HPDE6-E6E7 (cell line): ENCODE results near the gene CRIM1.

Source experiments
- DNase-seq: peaks from one replicate; pipeline ENCODE4 v3.0.0; 2011; ENCODE audit warnings: missing footprints; ENCODE audit errors: extremely low spot score

Gene CRIM1

DNA sequence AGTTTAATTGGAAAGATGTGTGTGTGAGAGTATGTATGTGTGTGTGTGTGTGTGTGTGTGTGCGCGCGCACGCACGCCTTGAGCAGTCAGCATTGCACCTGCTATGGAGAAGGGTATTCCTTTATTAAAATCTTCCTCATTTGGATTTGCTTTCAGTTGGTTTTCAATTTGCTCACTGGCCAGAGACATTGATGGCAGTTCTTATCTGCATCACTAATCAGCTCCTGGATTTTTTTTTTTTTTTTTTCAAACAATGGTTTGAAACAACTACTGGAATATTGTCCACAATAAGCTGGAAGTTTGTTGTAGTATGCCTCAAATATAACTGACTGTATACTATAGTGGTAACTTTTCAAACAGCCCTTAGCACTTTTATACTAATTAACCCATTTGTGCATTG lies 194.4 kb downstream of the CRIM1 start:
- DNase-seq, result no peak

- no peak for DNase-seq
Observed at GRCh38 chr2:36553683-36554082, 198.1 kb downstream of the CRIM1 start.

GRCh38 chr2:36554531-36554930 lies 199.0 kb downstream of the CRIM1 start:
- no peak for DNase-seq

GRCh38 chr2:36555789-36556188 lies 200.2 kb downstream of the CRIM1 start:
- DNase-seq, result no peak

GRCh38 chr2:36556842-36557241 lies 201.3 kb downstream of the CRIM1 start:
- DNase-seq, result no peak

DNA sequence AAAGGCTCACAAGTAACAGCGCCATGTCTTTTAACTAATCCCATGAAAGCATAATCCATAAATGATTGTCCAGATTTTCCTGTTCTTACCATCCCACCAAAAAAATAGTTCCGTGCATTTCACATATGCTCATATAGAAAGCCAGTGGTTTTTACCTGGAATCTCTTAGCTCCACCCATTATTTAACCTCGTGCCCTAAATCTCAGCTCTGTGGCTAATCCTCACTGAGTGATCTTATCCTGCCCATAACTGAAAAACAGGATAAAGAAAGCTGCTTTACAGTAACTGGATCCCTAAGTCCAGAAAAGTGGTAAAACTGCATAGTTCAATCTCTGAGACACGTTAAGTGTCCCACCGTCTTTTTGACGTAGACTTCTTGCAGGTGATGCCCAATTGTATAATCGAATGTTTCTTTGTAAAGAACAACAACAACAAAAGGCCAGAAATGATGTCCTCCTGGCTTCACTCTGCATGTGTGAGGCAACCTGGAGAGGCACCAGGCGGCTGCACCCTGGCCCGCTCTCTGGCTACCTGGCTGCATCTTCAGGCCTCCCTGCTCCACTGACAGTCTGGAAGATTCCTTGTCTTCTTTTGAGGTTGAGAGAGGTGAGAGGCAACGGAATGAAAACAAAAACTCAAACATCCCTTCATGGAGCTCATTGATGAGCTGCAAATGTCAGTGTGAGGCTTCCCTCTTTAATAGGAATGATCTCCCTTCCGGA lies 203.8 kb downstream of the CRIM1 start:
- DNase-seq, result no peak

- no peak for DNase-seq
Observed at GRCh38 chr2:36560726-36561125, 205.1 kb downstream of the CRIM1 start.

DNA sequence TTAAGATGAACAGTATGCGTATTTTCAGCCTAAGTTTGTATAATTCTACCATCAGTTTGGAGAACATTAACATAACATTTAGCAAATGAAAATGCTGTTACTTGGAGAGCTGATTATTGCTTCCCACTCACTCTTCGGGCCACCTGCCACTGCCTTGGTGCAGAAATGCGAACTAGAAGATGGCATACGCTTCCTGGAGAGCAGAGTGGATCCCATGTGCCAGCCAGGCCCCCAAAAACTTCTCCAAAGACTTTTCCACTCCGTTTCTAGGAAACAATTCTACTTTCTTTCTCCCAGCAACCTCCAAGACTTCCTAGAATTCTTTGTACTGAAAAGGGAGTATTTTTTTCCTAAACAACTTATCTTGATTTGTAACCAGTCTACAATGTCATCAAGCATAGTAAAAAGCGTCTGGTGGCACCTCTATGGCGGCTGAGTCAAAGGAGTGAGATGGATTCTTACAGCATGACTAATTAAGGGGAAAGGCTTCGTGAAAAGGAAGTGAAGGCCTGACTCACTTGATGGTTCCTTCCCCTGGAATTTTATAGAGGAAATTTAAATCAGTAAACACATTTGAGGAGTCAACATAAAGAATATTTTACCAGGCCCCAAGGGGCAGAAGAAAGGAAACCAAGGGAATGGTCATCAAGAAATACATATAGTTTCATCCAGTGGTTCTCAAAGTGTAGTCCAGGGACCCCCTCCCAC lies 205.8 kb downstream of the CRIM1 start:
- DNase-seq, result peak; percentile 78

DNA sequence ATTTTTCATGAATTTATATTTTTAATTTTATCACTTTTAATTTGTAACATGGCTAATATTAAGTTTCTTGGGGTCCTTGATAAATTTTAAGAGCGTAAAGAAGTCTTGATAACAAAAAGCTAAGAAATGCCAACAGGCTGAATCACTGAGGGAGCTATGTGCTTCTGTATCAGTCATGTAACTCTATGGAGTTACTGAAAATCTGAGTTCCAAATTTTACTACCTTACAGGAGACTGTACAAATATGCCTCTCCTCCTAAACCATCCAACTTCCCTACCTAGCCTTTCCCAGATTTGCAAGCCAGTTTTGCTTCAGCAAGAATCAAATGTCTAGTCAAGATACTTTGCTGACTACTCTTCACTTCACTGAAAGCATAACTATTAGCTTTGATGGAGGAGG lies 206.7 kb downstream of the CRIM1 start:
- no peak for DNase-seq

GRCh38 chr2:36562973-36563532 lies 207.5 kb downstream of the CRIM1 start:
- DNase-seq, result no peak

GRCh38 chr2:36564377-36564930 lies 208.9 kb downstream of the CRIM1 start:
- no peak for DNase-seq

GRCh38 chr2:36565712-36566111 lies 210.1 kb downstream of the CRIM1 start:
- no peak for DNase-seq

DNA sequence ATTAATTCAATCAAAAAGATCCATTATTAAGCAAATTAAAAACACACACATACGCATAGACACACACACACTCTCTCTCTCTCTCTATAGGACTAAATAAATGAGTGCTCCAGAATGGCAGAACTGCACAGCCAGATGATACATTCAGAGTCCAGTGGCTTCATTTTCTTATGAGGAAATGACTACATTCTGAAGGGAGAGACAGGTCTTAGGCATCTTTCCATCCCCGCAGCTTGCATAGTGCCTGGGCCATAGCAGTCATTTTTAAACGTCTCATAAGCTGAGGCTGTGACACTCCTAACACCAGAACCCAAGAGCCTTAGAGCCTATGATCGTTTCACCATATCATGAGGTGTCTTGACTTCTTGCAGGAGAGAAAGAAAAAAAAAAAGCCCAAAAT lies 211.3 kb downstream of the CRIM1 start:
- no peak for DNase-seq

DNA sequence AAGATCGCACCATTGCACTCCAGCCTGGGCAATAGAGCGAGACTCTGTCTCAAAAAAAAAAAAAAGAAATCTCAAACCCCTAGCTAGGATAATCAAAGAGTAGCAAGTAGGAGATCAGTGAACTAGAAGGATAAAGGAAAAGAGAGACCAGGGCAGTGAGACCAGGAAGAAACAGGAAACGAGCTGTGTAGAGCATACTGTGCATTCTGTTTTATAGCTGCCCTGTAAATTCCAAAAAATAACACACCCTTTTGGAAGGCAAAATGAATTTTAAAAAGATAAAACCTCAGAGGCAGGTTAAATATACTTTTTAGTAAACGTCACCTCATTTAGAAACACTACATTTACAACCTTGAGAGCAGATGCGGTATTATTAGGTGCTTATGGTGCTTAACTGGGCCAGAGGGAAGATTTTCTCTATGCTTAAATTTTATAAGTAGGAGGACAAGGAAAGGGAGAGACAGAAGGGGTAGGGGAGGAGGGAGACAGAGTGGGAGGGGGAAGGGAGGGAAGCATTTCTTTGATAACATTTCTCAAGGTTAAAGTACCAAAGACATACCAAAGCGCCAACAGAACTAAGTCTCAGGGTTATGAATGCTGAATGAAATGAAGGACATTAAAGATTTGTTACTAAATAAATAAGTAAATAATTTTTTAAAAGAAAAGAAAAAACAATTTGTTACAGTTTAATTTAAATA lies 212.3 kb downstream of the CRIM1 start:
- no peak for DNase-seq

DNA sequence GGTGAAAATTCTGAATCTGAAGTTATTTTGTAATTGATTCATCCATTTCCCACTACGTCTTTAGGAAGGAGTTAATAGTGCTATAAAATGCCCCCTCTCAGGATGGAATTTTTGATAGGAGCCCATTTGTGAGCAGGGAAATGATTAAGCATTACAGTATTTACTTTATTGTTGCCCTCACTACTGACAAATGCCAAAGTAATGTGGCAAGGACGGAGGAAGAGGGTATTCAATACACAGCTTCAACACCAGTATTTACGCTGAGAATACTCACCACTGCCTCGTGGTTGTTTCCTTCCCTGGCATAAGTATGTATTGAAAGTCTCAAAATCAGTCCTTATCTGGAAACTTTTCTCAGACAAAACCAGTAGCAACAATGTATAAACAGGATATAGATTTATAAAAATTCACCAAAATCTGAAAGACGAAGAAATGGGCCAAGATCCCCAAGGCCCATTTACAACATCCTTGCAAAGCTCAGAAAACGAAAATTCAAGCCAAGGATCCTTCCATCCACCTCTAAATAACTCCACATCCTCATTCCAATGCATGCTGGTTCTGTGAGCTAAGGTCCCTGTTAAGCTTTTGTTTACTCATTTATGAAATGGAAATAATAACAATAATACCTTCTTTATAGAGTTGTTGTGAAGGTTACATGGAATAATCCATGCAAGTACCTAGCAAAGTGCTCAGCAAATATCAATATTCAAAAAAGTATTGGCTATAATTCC lies 213.1 kb downstream of the CRIM1 start:
- no peak for DNase-seq

DNA sequence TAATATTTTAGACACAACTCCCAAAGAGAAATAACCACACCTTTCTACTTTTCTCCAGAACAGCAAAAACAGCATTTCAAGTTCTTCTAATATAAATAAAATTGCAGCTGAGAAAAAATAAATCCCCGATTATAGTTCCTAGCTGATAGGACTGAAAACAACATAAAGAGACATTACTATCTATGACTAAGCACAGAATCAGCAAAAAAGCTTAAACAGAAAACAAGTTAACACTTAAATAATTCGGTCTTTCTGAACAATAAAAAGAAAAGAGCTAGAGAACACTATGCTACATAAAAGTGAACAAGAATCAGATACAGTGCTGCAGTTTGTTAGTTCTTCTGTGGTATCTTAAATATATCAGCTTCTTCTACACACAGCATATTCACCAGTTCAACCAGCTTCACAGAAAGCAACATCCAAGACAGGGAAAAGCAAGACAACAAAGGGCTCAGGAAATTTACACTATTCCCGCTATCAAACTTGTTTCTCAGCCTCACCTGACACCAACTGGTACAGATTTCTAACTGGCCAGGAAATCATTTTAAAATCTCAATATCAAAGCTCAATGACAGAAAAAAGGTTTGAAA lies 213.8 kb downstream of the CRIM1 start:
- DNase-seq, result no peak

GRCh38 chr2:36570416-36570815 lies 214.8 kb downstream of the CRIM1 start:
- no peak for DNase-seq

DNA sequence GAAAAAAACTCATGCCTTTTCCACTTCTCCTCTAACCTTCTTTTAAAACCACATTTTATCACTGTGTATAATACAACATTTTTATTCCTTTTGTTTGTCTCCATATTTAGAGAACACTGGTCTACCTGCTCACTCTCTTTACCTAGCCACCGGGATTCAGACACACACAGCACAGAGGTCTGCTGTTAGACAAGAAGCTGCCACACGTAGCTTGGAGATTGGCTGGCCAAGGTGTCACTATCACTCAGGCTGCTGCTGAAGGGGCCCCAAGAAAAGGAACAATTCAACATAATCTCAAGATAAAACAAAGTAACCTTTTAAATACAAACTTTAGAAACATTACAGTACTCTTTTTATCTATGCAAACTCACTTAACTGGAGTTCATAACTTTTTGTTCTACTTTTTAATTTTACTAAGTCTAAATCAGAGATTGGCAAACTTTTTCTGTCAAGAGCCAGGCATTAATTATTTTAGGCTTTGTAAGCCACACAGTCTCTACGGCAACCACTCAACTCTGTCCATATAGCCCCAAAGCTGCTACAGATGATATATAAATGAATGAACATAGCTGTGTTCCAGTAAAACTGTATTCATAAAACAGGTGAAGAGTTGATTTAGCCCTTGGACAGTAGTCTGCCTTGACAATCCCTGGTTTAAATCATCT lies 216.6 kb downstream of the CRIM1 start:
- DNase-seq, result no peak

DNA sequence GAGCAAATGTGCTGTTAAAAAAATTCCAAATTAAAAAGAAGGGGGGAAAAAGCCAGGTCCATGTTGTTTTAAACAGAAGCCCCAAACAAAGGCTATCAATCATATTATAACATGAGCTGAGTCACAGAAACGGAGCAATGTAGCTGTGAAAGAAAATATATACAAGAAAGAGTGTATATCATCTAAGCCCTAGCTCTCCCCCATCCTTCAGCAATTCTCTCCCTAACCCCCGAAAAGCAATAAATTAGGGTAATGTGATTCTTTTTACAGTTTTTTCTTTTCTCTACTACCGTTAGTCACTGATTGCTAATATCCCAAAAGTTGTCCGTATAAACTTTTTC lies 217.1 kb downstream of the CRIM1 start:
- no peak for DNase-seq

- no peak for DNase-seq
Observed at GRCh38 chr2:36573165-36573564, 217.6 kb downstream of the CRIM1 start.

DNA sequence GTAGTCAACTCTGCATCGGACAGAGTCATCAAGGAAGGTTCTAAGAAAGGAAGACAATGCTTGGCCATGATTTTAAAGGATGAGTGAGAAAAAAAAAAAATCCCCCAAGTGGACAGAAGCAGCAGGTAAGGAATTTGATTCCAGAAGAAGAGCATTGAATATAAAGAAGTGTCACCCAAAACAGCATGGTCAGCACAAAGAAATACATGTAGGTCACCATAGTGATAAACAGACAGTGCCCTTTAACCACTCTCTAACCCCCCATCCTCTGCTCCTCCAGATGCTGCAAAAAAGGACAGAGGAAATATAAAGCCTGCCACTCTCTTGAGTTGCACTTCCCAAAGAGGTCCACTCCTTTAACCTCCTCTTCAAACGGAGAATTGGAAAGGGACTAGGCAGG lies 219.0 kb downstream of the CRIM1 start:
- DNase-seq, result no peak
